Hematopoietic multipotent progenitor cell treated with erythropoietin and hydrocortisone succinate and interleukin-3 and kit ligand, for 4 days (in vitro differentiated cells): ENCODE measurements around the gene ZFPL1.

Source experiments
- DNase-seq: peaks from one replicate; pipeline ENCODE4 v3.0.0-alpha.2; 2015

The ZFPL1 gene

GRCh38 chr11:65130631-65131416 is 46.8 kb downstream of the ZFPL1 start:
- no peak for DNase-seq

DNA sequence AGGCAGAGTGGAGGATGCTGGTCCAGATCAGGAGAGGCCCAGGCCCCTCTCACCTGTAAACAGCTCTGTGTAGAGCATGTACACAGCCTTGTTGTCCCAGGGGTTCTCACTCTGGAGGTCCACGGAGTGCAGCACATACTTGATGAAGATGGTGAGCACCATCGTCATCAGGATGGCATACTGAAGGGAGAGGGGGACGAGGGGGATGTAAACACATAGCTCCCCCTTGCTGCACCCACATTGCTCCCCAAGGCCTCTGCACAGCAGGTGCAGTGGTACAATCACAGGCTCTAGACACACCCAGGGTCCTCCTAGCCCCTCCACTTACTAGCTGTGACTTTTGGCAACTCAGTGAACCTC is 47.4 kb downstream of the ZFPL1 start:
- no peak for DNase-seq

GRCh38 chr11:65131895-65132237 is 47.8 kb downstream of the ZFPL1 start:
- DNase-seq = no peak

DNA sequence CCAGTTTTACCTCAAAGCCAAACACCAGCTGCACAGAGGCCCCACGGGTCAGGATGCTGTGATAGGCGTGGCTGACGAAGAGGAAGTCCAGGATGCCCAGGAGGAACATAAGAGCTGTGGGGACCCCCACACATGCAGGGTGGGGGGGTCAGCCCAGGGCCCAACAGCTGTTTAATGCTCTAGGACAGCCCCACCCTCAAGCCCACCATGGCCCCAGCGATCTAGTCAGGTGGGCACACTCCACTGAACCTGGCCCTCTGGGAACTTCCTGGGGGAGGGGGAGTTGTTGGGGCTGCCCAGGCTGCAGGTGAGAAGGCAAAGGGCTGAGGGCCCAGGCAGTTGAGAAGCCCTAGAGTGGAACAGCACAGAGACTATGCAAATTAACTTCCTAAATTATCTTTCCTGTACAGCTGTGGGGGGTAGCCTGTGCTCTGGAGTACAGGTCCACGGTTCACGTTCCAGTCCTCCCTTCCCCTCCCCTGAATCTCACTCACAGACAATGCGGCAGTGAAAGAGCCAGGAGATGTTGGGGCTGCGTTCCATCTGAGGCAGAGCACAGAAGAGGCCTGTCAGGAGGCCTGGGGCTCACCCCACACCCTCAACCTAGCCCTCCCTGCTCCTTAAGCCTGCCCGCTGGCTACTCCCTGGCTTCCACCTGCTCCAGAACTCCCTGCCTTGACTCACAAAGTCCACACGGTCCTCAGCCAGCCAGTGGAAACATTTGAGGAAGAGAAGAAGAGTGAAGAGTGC is 48.4 kb downstream of the ZFPL1 start:
- no peak for DNase-seq

DNA sequence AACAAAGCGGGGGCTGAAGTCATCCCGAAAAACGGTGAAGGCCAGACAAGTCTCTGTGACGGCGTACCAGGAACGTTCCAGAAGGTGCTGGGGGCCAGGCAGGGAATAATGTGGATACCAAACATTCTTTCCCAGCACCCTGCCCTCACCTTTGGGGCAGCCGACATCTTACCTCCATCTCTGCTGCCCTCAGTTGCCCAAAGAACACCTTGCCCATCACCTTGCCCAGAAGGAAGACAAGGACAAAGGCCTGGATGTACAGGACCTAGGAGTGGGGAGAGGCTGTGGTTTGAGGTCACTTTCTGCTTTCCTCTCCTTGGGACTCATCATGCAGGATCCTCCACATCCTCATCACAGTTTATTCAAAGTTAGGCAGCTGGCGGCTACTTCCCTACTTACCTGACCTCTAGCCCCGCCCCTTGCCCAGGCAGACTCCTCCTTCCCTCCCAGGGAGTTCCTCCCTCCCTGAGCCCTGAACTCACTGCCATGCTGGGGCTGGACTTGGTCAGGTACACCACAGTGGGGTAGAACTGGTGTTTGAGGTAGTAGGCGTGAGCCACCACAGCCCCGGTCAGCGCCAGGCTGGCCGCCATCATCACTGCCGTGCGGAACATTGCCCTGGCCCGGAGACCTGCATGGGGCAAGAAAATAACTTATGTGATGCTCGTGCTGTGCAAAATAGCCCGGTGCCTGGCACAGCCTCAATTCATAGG is 49.1 kb downstream of the ZFPL1 start:
- peak; percentile 76 for DNase-seq

DNA sequence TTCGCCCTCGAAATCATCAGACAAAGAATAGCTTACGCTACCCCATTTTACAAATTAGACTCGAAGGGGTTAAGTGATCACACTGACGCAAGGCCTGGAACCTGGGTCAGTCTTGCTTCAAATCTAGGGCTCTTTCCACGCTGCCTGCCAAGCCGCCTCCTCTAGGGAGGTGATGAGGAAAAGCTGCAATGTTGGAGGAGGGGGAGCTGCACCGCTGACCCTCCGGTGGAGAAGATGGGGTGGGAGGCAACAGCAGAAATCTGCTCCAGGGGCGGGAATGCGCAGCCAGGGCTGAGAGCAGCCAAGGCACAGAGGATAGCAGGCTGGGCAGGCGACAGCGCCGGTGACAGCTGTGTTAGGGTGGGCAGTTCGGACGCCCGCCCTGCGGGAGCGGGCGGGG is 49.7 kb downstream of the ZFPL1 start:
- DNase-seq = no peak

DNA sequence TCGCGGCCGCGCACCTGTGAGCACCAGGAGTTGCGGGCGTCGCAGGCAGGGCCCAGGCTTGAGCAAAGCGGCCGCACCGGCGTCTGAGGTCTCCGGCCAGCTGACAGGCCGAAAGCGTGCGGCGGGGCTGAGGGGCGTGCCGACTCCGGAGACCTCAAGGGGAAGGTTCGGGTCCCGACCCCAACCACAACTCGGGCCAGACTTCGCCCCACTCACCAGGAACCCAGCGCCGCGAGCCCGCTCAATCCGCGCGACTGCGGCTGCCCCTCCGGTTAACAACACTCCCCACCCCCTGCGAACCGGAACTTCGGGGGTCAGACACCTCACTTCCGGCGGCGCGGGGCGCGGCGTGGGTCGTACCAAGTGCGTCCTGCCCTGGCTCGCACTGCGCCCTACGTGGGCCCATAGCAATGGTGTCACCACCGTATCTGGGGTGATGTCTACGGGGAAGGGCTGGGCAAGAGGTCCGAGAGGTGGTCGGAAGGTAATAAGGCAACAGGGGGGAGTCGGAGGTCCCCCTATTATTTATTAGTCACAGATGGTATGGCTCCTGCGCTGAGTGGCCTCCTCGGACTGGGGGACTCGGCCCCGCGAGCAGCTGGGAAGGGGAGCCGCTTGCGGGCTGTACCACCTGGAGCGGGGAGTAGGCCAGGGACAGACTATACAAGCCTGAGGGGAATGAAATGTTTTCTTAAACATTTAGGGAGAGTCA is 50.4 kb downstream of the ZFPL1 start, which contains the start of gene SYVN1:
SYVN1 (minus strand) TSS at position 280 of the 712 bp plus-strand sequence. CDS start 918 bp downstream, outside the sequence.
- peak; percentile 95 for DNase-seq

DNA sequence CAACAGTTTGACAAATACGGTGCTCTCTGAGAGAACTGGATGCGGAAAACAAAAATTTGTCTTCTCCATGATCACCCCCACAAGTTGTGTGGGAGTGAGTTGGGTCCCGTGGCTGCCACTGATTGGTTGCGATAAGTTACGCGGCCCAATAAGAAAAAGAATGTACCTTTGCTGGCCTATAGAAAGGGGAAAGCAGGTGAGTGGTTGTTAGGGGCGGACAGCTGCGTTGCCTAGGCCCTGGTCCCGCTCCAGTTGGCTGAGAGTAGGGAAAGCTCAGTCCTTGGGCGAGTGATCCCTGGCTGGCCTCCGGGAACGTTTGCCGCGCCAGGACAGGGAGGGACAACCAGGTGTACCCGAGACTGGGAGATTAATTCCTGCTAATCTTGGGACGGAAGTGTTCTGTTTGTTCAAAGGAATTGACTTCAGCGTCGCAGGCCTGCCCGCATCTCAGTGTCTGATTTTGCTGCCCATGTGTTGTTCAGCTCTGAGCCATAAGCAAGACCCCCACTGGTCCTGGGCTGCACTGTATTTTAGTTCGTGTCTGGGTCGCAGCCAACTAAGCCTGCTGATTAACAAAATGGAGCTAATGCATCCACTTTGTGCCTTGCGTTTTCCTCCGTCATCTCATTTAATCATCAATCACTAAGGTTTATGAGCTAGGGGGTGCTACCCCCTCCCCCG is 51.1 kb downstream of the ZFPL1 start:
- peak; percentile 98 for DNase-seq

GRCh38 chr11:65135633-65136145 is 51.7 kb downstream of the ZFPL1 start:
- DNase-seq = no peak

GRCh38 chr11:65136515-65137096 is 52.6 kb downstream of the ZFPL1 start:
- no peak for DNase-seq
